Chondrocyte (in vitro differentiated cells): ENCODE data around the gene ERC1. TPM values are rescaled to one million over a fixed set of nuclear protein-coding genes. Genes with fewer than 3 reads are reported as not detected.
A peak's percentile ranks its signal among the peaks of the same experiment; 100 is the strongest.

Experiments used
- DNase-seq: peaks from one replicate; pipeline ENCODE4 v3.0.0; 2021; ENCODE audit warnings: mixed read lengths, low spot score
- H3K27ac Mint-ChIP-seq: one replicate; pipeline ENCODE4 v1.8.0; 2021; ENCODE audit warnings: mild to moderate bottlenecking, moderate library complexity, mixed read lengths; ENCODE audit not compliant: unreplicated experiment
- H3K27me3 Mint-ChIP-seq: 2 replicates; pipeline ENCODE4 v1.8.0; 2021; ENCODE audit warnings: low read depth, mixed read lengths
- H3K36me3 Mint-ChIP-seq: 2 replicates; pipeline ENCODE4 v1.8.0; 2021; ENCODE audit warnings: low read depth, mixed read lengths
- H3K4me1 Mint-ChIP-seq: 2 replicates; pipeline ENCODE4 v1.8.0; 2021; ENCODE audit warnings: low read depth, mild to moderate bottlenecking, mixed read lengths
- H3K4me3 Mint-ChIP-seq: one replicate; pipeline ENCODE4 v1.8.0; 2021; ENCODE audit warnings: mild to moderate bottlenecking, moderate library complexity, mixed read lengths; ENCODE audit not compliant: unreplicated experiment
- H3K9me3 Mint-ChIP-seq: 2 replicates; pipeline ENCODE4 v1.8.0; 2021; ENCODE audit warnings: low read depth, mixed read lengths
- CTCF ChIP-seq: fragments of 200-600 bp; sonication (generic); IDR thresholded peaks from 2 replicates; pipeline ENCODE4 v1.5.0; 2021; ENCODE audit warnings: antibody characterized with exemption, mild to moderate bottlenecking, moderate library complexity
- total RNA-seq: library from RNA; stranded (reverse); gene quantifications from 3 replicates; pipeline ENCODE4 v1.2.1, GENCODE V29; 2021

ERC1 gene
- total RNA-seq, 1 donor from 2014 or later: 79.3 TPM

GRCh38 chr12:1536817-1537216 is 545.8 kb downstream of the ERC1 start:
- Mint-ChIP-seq H3K27me3 (no peaks in the 10 kb centered on the region), H3K4me1 (peaks cover 68% of the 10 kb centered on the region), H3K4me3 (no peak overlapping the region), H3K36me3 (no peaks in the 10 kb centered on the region), H3K9me3 (no peaks in the 10 kb centered on the region), H3K27ac (peak overlapping the region; percentile 10)
- DNase-seq: no peak
- no peak for TF ChIP-seq CTCF

GRCh38 chr12:1539135-1539534 is 548.1 kb downstream of the ERC1 start:
- no peak for TF ChIP-seq CTCF
- no peak overlapping the region for H3K27ac Mint-ChIP-seq

GRCh38 chr12:1540690-1541089 is 549.7 kb downstream of the ERC1 start:
- no peak for TF ChIP-seq CTCF
- H3K4me3 Mint-ChIP-seq: no peak overlapping the region
- no peaks in the 10 kb centered on the region for H3K36me3 Mint-ChIP-seq
- peaks cover 38% of the 10 kb centered on the region for H3K4me1 Mint-ChIP-seq
- no peaks in the 10 kb centered on the region for H3K9me3 Mint-ChIP-seq
- H3K27me3 Mint-ChIP-seq: no peaks in the 10 kb centered on the region
- no peak overlapping the region for H3K27ac Mint-ChIP-seq
- no peak for DNase-seq

More at GRCh38 chr12:1539135-1539534, 548.1 kb downstream of the ERC1 start:
- H3K9me3 Mint-ChIP-seq: no peaks in the 10 kb centered on the region
- no peaks in the 10 kb centered on the region for H3K27me3 Mint-ChIP-seq
- H3K4me3 Mint-ChIP-seq: no peak overlapping the region
- no peak for DNase-seq
- H3K36me3 Mint-ChIP-seq: no peaks in the 10 kb centered on the region
- peaks cover 48% of the 10 kb centered on the region for H3K4me1 Mint-ChIP-seq

- Mint-ChIP-seq H3K9me3 (no peaks in the 10 kb centered on the region), H3K27me3 (no peaks in the 10 kb centered on the region), H3K36me3 (no peaks in the 10 kb centered on the region), H3K27ac (no peak overlapping the region), H3K4me1 (peaks cover 33% of the 10 kb centered on the region), H3K4me3 (no peak overlapping the region)
- DNase-seq: no peak
- TF ChIP-seq CTCF: no peak
These were observed 551.6 kb downstream of the ERC1 start for GRCh38 chr12:1542599-1542998.

- no peak overlapping the region for H3K27ac Mint-ChIP-seq
- peaks cover 1% of the 10 kb centered on the region for H3K36me3 Mint-ChIP-seq
- H3K27me3 Mint-ChIP-seq: no peaks in the 10 kb centered on the region
- no peak overlapping the region for H3K4me3 Mint-ChIP-seq
- TF ChIP-seq CTCF: peak; percentile 70
- H3K9me3 Mint-ChIP-seq: peaks cover 3% of the 10 kb centered on the region
- no peak for DNase-seq
- H3K4me1 Mint-ChIP-seq: peaks cover 34% of the 10 kb centered on the region
These were observed 554.1 kb downstream of the ERC1 start for GRCh38 chr12:1544996-1545700.

Other genes starting within 250 kb of the ERC1 start
- gene WNK1, start 238.6 kb upstream of the ERC1 start, total RNA-seq: 163 to 274 TPM (median 172 TPM) in 3 replicates
- gene RAD52, start 41.5 kb upstream of the ERC1 start, total RNA-seq: 9.6 to 13.0 TPM (median 9.9 TPM) in 3 replicates